Measurements from ENCODE around the gene AFAP1.

The AFAP1 gene

GRCh38 chr4:7733801-7734650 is 205.6 kb downstream of the AFAP1 start:
- FAIRE-seq = no peak

- no peak for FAIRE-seq
These were observed 206.5 kb downstream of the AFAP1 start for GRCh38 chr4:7733201-7733600.

GRCh38 chr4:7732263-7732662 is 207.4 kb downstream of the AFAP1 start:
- FAIRE-seq = no peak

GRCh38 chr4:7731437-7731836 is 208.2 kb downstream of the AFAP1 start:
- no peak for FAIRE-seq

GRCh38 chr4:7727749-7728148 is 211.9 kb downstream of the AFAP1 start:
- no peak for FAIRE-seq

GRCh38 chr4:7726665-7727413 is 212.8 kb downstream of the AFAP1 start:
- no peak for FAIRE-seq

- no peak for FAIRE-seq
These were observed 213.7 kb downstream of the AFAP1 start for GRCh38 chr4:7725951-7726350.

- no peak for FAIRE-seq
These were observed 216.0 kb downstream of the AFAP1 start for GRCh38 chr4:7723625-7724024.

- no peak for FAIRE-seq
These were observed 216.8 kb downstream of the AFAP1 start for GRCh38 chr4:7722766-7723387.

- no peak for FAIRE-seq
These were observed 217.6 kb downstream of the AFAP1 start for GRCh38 chr4:7721984-7722551.

- FAIRE-seq = no peak
These were observed 220.1 kb downstream of the AFAP1 start for GRCh38 chr4:7719354-7720174.

- FAIRE-seq = no peak
These were observed 221.6 kb downstream of the AFAP1 start for GRCh38 chr4:7717946-7718490.

- FAIRE-seq = no peak
These were observed 222.5 kb downstream of the AFAP1 start for GRCh38 chr4:7717161-7717560.

GRCh38 chr4:7716010-7716721 is 223.5 kb downstream of the AFAP1 start:
- FAIRE-seq = no peak

GRCh38 chr4:7715271-7716009 is 224.2 kb downstream of the AFAP1 start:
- no peak for FAIRE-seq

- FAIRE-seq = no peak
These were observed 224.9 kb downstream of the AFAP1 start for GRCh38 chr4:7714738-7715137.

- FAIRE-seq = no peak
These were observed 225.5 kb downstream of the AFAP1 start for GRCh38 chr4:7714176-7714575.

- no peak for FAIRE-seq
These were observed 225.9 kb downstream of the AFAP1 start for GRCh38 chr4:7713757-7714156.

GRCh38 chr4:7712021-7712671 is 227.5 kb downstream of the AFAP1 start:
- FAIRE-seq = no peak

- no peak for FAIRE-seq
These were observed 228.2 kb downstream of the AFAP1 start for GRCh38 chr4:7711307-7711963.

Measured in G401.6 (cell line).